Activated naive CD8-positive, alpha-beta T cell treated with anti-CD3 and anti-CD28 coated beads for 36 hours (primary cell): ENCODE measurements around the gene NEDD4L. TPM values are rescaled to one million over a fixed set of nuclear protein-coding genes. Genes with fewer than 3 reads are reported as not detected.
"Not testable (repeated sequence)": the region's sequence is repeated elsewhere in the genome, so short reads cannot be mapped to it uniquely, and the experiment has no call there.

ENCODE experiments used
- DNase-seq: peaks from one replicate; pipeline ENCODE4 v3.0.0; 2021
- H3K27ac Mint-ChIP-seq: one replicate; pipeline ENCODE4 v1.8.0; 2022; ENCODE audit warnings: mild to moderate bottlenecking, moderate library complexity, mixed read lengths
- H3K27me3 Mint-ChIP-seq: one replicate; pipeline ENCODE4 v1.8.0; 2022; ENCODE audit warnings: mild to moderate bottlenecking, mixed read lengths
- H3K36me3 Mint-ChIP-seq: one replicate; pipeline ENCODE4 v1.8.0; 2021; ENCODE audit warnings: mild to moderate bottlenecking, mixed read lengths
- H3K4me1 Mint-ChIP-seq: one replicate; pipeline ENCODE4 v1.8.0; 2021; ENCODE audit warnings: mixed read lengths
- H3K4me3 Mint-ChIP-seq: one replicate; pipeline ENCODE4 v1.8.0; 2022; ENCODE audit warnings: mild to moderate bottlenecking, moderate library complexity, mixed read lengths
- H3K9me3 Mint-ChIP-seq: one replicate; pipeline ENCODE4 v1.8.0; 2022; ENCODE audit warnings: mixed read lengths
- total RNA-seq, 2 experiments: library from RNA; stranded (reverse); gene quantifications; one replicate each; pipeline ENCODE4 v1.2.3, GENCODE V29; 2021

The NEDD4L gene
- total RNA-seq, 2 experiments from 2014 or later, result 10.5 to 14.4 TPM

GRCh38 chr18:58042826-58043490, 1.1 kb upstream of the NEDD4L start:
- H3K27ac Mint-ChIP-seq, result peak overlapping the region; percentile 54
- H3K9me3 Mint-ChIP-seq, result no peaks in the 10 kb centered on the region
- H3K36me3 Mint-ChIP-seq, result no peaks in the 10 kb centered on the region
- peak overlapping the region; percentile 81 for H3K4me3 Mint-ChIP-seq
- DNase-seq, result no peak
- peaks cover 22% of the 10 kb centered on the region for H3K4me1 Mint-ChIP-seq
- no peaks in the 10 kb centered on the region for H3K27me3 Mint-ChIP-seq

GRCh38 chr18:58044370-58045241, 580 bp downstream of the NEDD4L start:
- Mint-ChIP-seq H3K4me3 (peak overlapping the region; percentile 93), H3K27ac (peak overlapping the region; percentile 51), H3K27me3 (no peaks in the 10 kb centered on the region), H3K36me3 (no peaks in the 10 kb centered on the region), H3K4me1 (peaks cover 22% of the 10 kb centered on the region), H3K9me3 (no peaks in the 10 kb centered on the region)
- DNase-seq, result peak; percentile 69

GRCh38 chr18:58045242-58046092, 1.4 kb downstream of the NEDD4L start:
- Mint-ChIP-seq H3K27me3 (no peaks in the 10 kb centered on the region), H3K4me1 (peaks cover 22% of the 10 kb centered on the region), H3K9me3 (no peaks in the 10 kb centered on the region), H3K27ac (peak overlapping the region; percentile 51), H3K4me3 (peak overlapping the region; percentile 93), H3K36me3 (no peaks in the 10 kb centered on the region)
- DNase-seq, result peak; percentile 48

- H3K27me3 Mint-ChIP-seq, result no peaks in the 10 kb centered on the region
- no peaks in the 10 kb centered on the region for H3K9me3 Mint-ChIP-seq
- no peaks in the 10 kb centered on the region for H3K36me3 Mint-ChIP-seq
- peaks cover 22% of the 10 kb centered on the region for H3K4me1 Mint-ChIP-seq
- DNase-seq, result no peak
- peak overlapping the region; percentile 93 for H3K4me3 Mint-ChIP-seq
- no peak overlapping the region for H3K27ac Mint-ChIP-seq
Observed at GRCh38 chr18:58046093-58046793, 2.2 kb downstream of the NEDD4L start.

DNA sequence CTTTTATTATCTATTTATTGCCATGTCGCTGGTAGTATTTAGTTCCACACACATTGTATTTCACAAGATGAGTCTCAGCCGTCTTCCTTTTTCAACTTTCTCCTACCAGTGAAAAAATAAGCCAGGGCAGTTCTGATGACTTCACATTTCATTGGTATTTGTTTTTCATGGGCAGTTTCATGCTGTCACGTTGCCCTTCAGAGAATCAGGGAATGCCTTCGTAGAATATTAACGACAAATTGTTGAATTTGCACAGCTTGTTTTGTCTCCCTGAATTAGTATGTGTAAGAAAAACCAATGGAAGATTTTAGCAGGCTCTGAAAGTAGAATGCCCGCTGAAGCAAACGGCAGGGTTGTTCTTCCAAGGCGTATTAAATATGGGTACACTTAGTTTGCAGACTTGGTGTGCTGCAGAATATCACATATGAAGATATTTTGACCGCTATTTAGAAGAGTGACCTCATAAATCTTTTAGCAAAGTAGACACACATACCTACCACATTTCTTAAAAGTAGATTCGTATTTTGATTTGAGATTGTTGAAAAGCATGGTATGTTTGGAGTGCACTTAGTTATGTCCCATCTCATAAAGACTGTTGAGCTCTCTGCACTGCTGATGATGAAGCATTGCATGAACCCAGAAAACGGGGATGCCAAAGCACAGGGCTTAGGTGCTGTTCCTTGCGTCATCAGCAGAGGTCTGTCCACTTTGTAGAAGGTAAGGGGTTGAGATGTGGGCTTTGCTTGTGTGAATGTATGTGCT, 2.9 kb downstream of the NEDD4L start:
- H3K4me3 Mint-ChIP-seq, result no peak overlapping the region
- no peaks in the 10 kb centered on the region for H3K9me3 Mint-ChIP-seq
- DNase-seq, result no peak
- H3K27ac Mint-ChIP-seq, result no peak overlapping the region
- peaks cover 23% of the 10 kb centered on the region for H3K4me1 Mint-ChIP-seq
- no peaks in the 10 kb centered on the region for H3K36me3 Mint-ChIP-seq
- H3K27me3 Mint-ChIP-seq, result no peaks in the 10 kb centered on the region

DNA sequence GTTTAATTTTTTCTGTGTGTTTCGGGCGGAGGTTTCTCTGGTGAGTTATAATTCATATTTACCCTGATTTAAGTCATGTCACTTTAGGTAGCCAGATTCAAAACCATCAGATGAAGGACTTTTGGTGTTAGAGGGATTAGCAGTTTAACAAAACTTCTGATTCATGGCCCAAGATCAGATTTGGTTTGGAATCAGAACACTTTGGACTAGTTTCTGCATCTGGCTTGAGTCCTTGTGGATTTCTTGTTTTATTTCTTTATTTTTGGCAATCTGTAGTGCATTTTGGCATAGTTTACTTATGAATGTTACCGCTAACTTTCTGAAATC, 3.5 kb downstream of the NEDD4L start:
- no peaks in the 10 kb centered on the region for H3K27me3 Mint-ChIP-seq
- no peak for DNase-seq
- H3K9me3 Mint-ChIP-seq, result no peaks in the 10 kb centered on the region
- no peak overlapping the region for H3K27ac Mint-ChIP-seq
- H3K4me3 Mint-ChIP-seq, result no peak overlapping the region
- H3K36me3 Mint-ChIP-seq, result no peaks in the 10 kb centered on the region
- H3K4me1 Mint-ChIP-seq, result peaks cover 24% of the 10 kb centered on the region

DNA sequence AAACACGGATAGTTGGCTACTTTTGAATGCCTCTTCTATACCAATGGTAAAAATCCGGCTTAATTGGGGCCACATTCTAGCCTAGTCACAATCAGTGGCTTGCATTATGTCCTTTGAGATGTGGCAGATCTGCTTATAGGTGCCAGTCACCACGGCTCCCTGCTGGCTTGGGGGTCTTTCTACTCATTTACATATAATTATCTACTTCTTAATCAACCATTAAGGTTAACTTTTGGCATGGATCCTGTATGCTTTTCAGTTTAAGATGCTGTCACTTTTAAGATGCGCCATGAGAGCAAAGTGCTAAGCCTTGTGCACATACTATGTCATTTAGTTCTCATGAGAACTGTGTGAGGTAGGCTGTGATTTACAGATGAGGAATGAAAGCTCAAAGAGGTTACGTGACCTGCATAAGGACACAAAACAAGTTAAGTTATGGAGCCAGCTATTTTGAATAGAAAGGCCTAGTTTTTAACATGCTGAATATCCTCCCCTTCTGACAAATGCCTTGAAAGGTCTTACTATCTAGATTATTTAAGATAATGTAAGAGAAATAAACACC, 4.1 kb downstream of the NEDD4L start:
- no peaks in the 10 kb centered on the region for H3K36me3 Mint-ChIP-seq
- no peak overlapping the region for H3K27ac Mint-ChIP-seq
- DNase-seq, result no peak
- no peaks in the 10 kb centered on the region for H3K27me3 Mint-ChIP-seq
- no peaks in the 10 kb centered on the region for H3K9me3 Mint-ChIP-seq
- H3K4me1 Mint-ChIP-seq, result peaks cover 18% of the 10 kb centered on the region
- H3K4me3 Mint-ChIP-seq, result no peak overlapping the region

GRCh38 chr18:58049000-58049688, 5.1 kb downstream of the NEDD4L start:
- no peak overlapping the region for H3K4me3 Mint-ChIP-seq
- no peak overlapping the region for H3K27ac Mint-ChIP-seq
- H3K27me3 Mint-ChIP-seq, result no peaks in the 10 kb centered on the region
- H3K36me3 Mint-ChIP-seq, result no peaks in the 10 kb centered on the region
- H3K4me1 Mint-ChIP-seq, result peaks cover 15% of the 10 kb centered on the region
- H3K9me3 Mint-ChIP-seq, result no peaks in the 10 kb centered on the region
- DNase-seq, result no peak

- not testable (repeated sequence) for H3K27ac Mint-ChIP-seq, H3K4me3 Mint-ChIP-seq, H3K9me3 Mint-ChIP-seq, DNase-seq, H3K36me3 Mint-ChIP-seq, H3K27me3 Mint-ChIP-seq, H3K4me1 Mint-ChIP-seq
Observed at GRCh38 chr18:58050963-58051362, 6.9 kb downstream of the NEDD4L start.

- no peak for DNase-seq
- no peaks in the 10 kb centered on the region for H3K9me3 Mint-ChIP-seq
- H3K4me1 Mint-ChIP-seq, result peaks cover 5% of the 10 kb centered on the region
- H3K27ac Mint-ChIP-seq, result no peak overlapping the region
- no peak overlapping the region for H3K4me3 Mint-ChIP-seq
- H3K27me3 Mint-ChIP-seq, result no peaks in the 10 kb centered on the region
- no peaks in the 10 kb centered on the region for H3K36me3 Mint-ChIP-seq
Observed at GRCh38 chr18:58051765-58052460, 7.9 kb downstream of the NEDD4L start.

DNA sequence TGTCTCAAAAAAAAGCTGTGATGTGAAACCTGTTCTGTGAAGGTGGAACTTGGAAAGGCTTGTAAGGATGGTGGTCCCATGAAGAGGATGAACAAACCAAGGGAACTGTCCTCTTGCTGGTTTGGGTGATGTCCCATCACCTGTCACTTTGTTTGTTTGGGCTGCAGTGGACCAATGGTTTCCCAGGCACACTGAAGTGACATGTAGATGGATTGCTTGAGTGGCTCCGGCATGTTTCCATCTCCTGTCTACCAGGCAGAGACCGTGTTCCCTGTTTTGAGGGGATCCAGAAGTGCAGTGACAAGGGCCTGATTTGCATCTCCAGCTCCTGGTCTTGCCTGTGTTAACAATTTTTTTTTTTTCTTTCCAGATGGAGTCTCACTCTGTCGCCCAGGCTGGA, 8.9 kb downstream of the NEDD4L start:
- H3K4me3 Mint-ChIP-seq, result no peak overlapping the region
- H3K4me1 Mint-ChIP-seq, result peaks cover 5% of the 10 kb centered on the region
- no peak overlapping the region for H3K27ac Mint-ChIP-seq
- no peaks in the 10 kb centered on the region for H3K36me3 Mint-ChIP-seq
- DNase-seq, result no peak
- no peaks in the 10 kb centered on the region for H3K27me3 Mint-ChIP-seq
- H3K9me3 Mint-ChIP-seq, result no peaks in the 10 kb centered on the region

- Mint-ChIP-seq H3K36me3 (no peaks in the 10 kb centered on the region), H3K4me1 (peaks cover 8% of the 10 kb centered on the region), H3K4me3 (no peak overlapping the region), H3K27me3 (no peaks in the 10 kb centered on the region), H3K27ac (no peak overlapping the region), H3K9me3 (no peaks in the 10 kb centered on the region)
- DNase-seq, result no peak
Observed at GRCh38 chr18:58054041-58054781, 10.2 kb downstream of the NEDD4L start.
